Left ventricle myocardium inferior (tissue), 1 donor: ENCODE results near the gene NKX6-2. TPM values are rescaled to one million over a fixed set of nuclear protein-coding genes. Genes with fewer than 3 reads are reported as not detected.

Experiments
- DNase-seq: peaks from one replicate; pipeline ENCODE4 v3.0.0-alpha.2; 2020
- H3K27ac ChIP-seq: fragments of 200-600 bp; replicated peaks from 2 replicates; pipeline ENCODE4 v1.8.0; 2021
- H3K27me3 ChIP-seq: fragments of 200-600 bp; 2 replicates; pipeline ENCODE4 v1.8.0; 2021; ENCODE audit warnings: low read depth
- H3K36me3 ChIP-seq: fragments of 200-600 bp; 2 replicates; pipeline ENCODE4 v1.8.0; 2021
- H3K4me1 ChIP-seq: fragments of 200-600 bp; 2 replicates; pipeline ENCODE4 v1.8.0; 2021
- H3K4me3 ChIP-seq: fragments of 200-600 bp; 2 replicates; pipeline ENCODE4 v1.8.0; 2021; ENCODE audit warnings: mild to moderate bottlenecking, moderate library complexity
- H3K9me3 ChIP-seq: fragments of 200-600 bp; replicated peaks from 2 replicates; pipeline ENCODE4 v1.8.0; 2021
- intact Hi-C: fragments of 100-400 bp; cut with micrococcal nuclease; formaldehyde crosslinking; loops from one replicate; pipeline ENCODE4 v1.11.0; 2022
- total RNA-seq: library from RNA; stranded (reverse); fragmentation: NEBNext Ultra II Directional; extraction: Animal tissue kit (Norgen Biotek cat#: 25700); gene quantifications from one replicate; pipeline ENCODE4 v1.2.1, GENCODE V29; 2021
- TF ChIP-seq, protein P1 (sequence below): fragments of 200-600 bp; IDR thresholded peaks from 2 replicates; pipeline ENCODE4 v1.8.0; 2021; ENCODE audit warnings: antibody characterized with exemption, mild to moderate bottlenecking, borderline replicate concordance
- donor health status: DM: no; HTN: yes; CAD: no; lungs with severe emphysema.

The NKX6-2 gene
- total RNA-seq, 1 donor from 2014 or later = not detected

DNA sequence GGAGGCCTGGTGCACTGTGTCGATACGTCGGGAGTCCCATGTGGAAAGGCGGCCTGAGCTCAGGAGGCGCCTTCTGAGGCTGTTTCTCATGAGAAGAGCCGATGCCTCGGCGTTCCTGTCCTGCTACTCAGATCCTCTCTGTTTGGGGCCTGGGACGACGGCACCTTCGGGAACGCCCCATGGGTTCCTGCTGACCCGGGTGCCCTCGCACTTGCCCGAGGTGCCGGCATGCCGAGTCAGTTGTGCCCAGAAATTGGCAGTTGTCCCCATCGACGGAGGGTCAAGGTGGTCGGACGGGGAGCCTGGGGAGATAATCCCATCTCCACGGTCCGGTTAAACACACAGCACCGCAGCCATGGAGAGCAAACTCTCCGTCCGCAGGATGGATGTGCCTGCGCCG is 33.0 kb downstream of the NKX6-2 start:
- H3K27ac ChIP-seq = no peak overlapping the region
- no peaks in the 10 kb centered on the region for H3K4me1 ChIP-seq
- no peak for DNase-seq
- TF ChIP-seq, protein P1, sequence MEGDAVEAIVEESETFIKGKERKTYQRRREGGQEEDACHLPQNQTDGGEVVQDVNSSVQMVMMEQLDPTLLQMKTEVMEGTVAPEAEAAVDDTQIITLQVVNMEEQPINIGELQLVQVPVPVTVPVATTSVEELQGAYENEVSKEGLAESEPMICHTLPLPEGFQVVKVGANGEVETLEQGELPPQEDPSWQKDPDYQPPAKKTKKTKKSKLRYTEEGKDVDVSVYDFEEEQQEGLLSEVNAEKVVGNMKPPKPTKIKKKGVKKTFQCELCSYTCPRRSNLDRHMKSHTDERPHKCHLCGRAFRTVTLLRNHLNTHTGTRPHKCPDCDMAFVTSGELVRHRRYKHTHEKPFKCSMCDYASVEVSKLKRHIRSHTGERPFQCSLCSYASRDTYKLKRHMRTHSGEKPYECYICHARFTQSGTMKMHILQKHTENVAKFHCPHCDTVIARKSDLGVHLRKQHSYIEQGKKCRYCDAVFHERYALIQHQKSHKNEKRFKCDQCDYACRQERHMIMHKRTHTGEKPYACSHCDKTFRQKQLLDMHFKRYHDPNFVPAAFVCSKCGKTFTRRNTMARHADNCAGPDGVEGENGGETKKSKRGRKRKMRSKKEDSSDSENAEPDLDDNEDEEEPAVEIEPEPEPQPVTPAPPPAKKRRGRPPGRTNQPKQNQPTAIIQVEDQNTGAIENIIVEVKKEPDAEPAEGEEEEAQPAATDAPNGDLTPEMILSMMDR = no peak
- H3K9me3 ChIP-seq = no peaks in the 10 kb centered on the region
- no peak overlapping the region for H3K4me3 ChIP-seq
- no peaks in the 10 kb centered on the region for H3K27me3 ChIP-seq
- H3K36me3 ChIP-seq = peaks cover 64% of the 10 kb centered on the region
- intact Hi-C loops = no loop called here

DNA sequence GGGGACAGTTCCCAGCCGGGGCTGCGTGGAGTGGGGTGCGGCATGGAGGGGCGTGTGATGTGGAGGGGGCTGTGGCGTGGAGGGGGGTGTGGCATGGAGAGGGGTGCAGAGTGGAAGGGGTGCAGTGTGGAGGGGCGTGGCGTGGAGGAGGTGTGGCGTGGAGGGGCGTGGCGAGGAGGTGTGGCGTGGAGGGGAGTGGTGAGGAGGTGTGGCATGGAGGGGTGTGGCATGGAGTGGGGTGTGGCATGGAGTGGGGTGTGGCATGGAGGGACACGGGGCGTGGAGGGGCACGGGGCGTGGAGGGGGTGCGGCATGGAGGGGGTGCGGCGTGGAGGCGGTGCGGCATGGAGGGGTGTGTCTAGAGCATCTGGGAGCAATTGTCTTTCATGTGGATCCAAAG is 33.6 kb downstream of the NKX6-2 start:
- Histone ChIP-seq H3K4me3 (no peak overlapping the region), H3K9me3 (no peaks in the 10 kb centered on the region), H3K4me1 (no peaks in the 10 kb centered on the region), H3K36me3 (peaks cover 59% of the 10 kb centered on the region), H3K27me3 (no peaks in the 10 kb centered on the region), H3K27ac (no peak overlapping the region)
- no peak for DNase-seq
- TF ChIP-seq, protein P1 = no peak
- intact Hi-C loops = no loop called here

DNA sequence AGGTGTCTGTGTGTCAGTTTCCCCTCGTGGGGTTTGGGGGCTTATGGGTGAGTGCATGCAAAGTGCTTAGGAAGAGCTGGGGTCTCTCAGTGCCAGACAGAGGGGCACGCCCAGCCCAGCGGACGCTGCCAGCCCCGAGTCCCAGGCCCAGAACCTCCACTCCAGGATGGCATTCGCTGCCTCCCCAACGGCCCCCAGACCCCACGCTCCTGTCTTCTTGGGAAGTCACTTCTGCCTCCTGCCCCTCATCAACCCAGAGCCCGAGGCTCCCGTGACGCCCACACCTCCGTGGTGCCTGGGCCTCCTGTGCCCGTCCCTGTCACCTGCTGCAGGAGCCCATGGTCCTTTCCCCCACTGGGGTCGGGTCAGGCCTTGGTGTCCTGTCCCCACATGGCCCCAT is 35.0 kb downstream of the NKX6-2 start:
- no peak overlapping the region for H3K27ac ChIP-seq
- H3K36me3 ChIP-seq = peaks cover 46% of the 10 kb centered on the region

DNA sequence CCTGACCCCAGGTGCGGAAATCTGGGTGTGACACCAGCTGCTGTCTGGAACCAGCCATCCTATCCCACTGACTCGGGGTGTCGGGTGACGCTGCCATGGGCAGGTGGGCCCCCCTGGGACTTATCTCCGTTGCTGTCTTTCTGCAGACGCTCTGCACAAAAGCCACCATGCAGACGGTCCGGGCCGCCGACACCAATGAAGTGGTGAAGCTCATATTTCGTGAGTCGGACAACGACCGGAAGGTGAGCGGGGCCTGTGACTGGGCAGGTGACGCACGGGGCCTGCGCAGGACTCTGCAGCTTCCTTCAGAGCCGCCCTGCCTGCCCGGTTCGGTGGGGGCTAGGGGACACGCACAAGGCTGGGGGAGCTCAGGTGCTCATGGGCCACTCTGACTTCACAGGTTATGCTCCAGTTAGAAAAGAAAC is 36.6 kb downstream of the NKX6-2 start:
- Histone ChIP-seq H3K27me3 (no peaks in the 10 kb centered on the region), H3K4me3 (no peak overlapping the region), H3K36me3 (peaks cover 39% of the 10 kb centered on the region), H3K9me3 (no peaks in the 10 kb centered on the region), H3K27ac (no peak overlapping the region), H3K4me1 (no peaks in the 10 kb centered on the region)
- TF ChIP-seq, protein P1 = no peak
- no peak for DNase-seq
- intact Hi-C loops = no loop called here

More for the DNA sequence above, 35.0 kb downstream of the NKX6-2 start:
- no peak for DNase-seq
- intact Hi-C loops = no loop called here
- Histone ChIP-seq H3K4me3 (no peak overlapping the region), H3K4me1 (no peaks in the 10 kb centered on the region), H3K9me3 (no peaks in the 10 kb centered on the region), H3K27me3 (no peaks in the 10 kb centered on the region)
- TF ChIP-seq, protein P1 = no peak

DNA sequence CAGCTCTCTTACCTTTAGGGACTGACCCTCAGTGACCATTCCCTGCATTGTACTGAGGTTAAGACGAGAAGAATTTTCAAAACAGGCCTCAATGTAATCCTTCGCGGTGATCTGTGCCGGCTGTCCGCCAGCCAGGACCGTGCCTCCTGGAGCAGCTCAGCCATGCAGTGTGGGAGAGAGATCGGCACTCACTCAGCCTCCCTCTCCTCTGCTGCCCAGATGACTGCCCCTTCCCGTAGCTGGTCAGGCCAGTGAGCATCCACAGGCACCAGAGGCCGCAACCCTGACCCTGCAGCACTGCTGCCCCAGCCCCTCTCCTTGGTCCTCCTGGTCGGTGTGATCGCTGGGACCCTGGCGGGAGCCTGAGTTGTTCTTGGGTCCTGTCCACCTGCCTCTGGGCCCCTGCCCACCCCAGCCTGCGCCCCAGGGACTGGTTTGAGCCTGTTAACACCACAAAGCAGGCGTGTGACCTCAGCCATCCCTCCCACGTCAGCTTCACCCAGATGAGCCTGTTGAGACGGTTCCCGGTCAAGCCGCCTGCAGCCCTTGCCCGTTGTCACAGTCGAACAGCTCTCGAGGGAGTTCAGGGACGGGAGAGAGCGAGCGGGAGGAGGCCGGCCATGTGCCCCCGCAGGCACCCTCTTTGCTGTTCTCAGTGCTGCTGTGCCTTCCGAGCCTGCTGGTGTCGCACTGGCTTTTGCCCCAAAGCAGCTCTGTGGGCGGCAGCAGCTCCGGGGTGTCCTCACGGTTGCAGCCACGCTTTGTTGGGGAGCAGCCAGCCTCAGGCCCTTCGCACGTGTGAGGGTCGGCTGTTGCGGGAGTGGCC is 37.2 kb downstream of the NKX6-2 start:
- no peaks in the 10 kb centered on the region for H3K27me3 ChIP-seq
- peaks cover 32% of the 10 kb centered on the region for H3K36me3 ChIP-seq
- no peak for DNase-seq
- no peak overlapping the region for H3K27ac ChIP-seq
- H3K4me1 ChIP-seq = no peaks in the 10 kb centered on the region
- TF ChIP-seq, protein P1 = no peak
- intact Hi-C loops = no loop called here
- H3K9me3 ChIP-seq = no peaks in the 10 kb centered on the region
- no peak overlapping the region for H3K4me3 ChIP-seq
